ENCODE measurements around the gene TGIF1.
A peak's percentile ranks its signal among the peaks of the same experiment; 100 is the strongest.

- TF ChIP-seq POLR2AphosphoS5 (IDR thresholded peaks at IDR 0.05) (peak in 1 of 3 donors; percentile 13), CTCF (IDR thresholded peaks at IDR 0.05 in 8 of 11, conservative IDR thresholded peaks at IDR 0.05 in 3 of 11) (no peak), POLR2A (IDR thresholded peaks at IDR 0.05) (no peak)
Observed at GRCh38 chr18:3411854-3412268, 38.1 kb upstream of the TGIF1 start.

Measured in spleen (tissue), 7 donors.